Activated B cell treated with CpG ODN at 0.5 μM for 24 hours (primary cell): Measurements from ENCODE around the gene NEK6. TPM values are rescaled to one million over a fixed set of nuclear protein-coding genes. Genes with fewer than 3 reads are reported as not detected.
"Not testable (repeated sequence)": the region's sequence is repeated elsewhere in the genome, so short reads cannot be mapped to it uniquely, and the experiment has no call there.

Source experiments
- ATAC-seq: fragments of 200-7000 bp; cut with Tn5 transposase; one replicate; pipeline ENCODE4 v1.10.0; 2021; ENCODE audit warnings: low read depth, mild to moderate bottlenecking, moderate library complexity
- CTCF ChIA-PET: fragments of 350-600 bp; sonication (Branson Sonifier 250); formaldehyde crosslinking; loops from one replicate; lab custom pipeline; 2021; ENCODE audit warnings: antibody characterized with exemption; lab: Charles Lee
- POLR2A ChIA-PET: fragments of 350-600 bp; sonication (Branson Sonifier 250); formaldehyde crosslinking; loops from one replicate; lab custom pipeline; 2021; ENCODE audit warnings: antibody characterized with exemption; lab: Charles Lee
- DNase-seq: peaks from one replicate; pipeline ENCODE4 v3.0.0; 2022
- H3K27ac Mint-ChIP-seq: one replicate; pipeline ENCODE4 v1.8.0; 2020; ENCODE audit warnings: mixed read lengths
- H3K27me3 Mint-ChIP-seq: one replicate; pipeline ENCODE4 v1.8.0; 2021; ENCODE audit warnings: mixed read lengths
- H3K36me3 Mint-ChIP-seq: one replicate; pipeline ENCODE4 v1.8.0; 2021; ENCODE audit warnings: low read depth, mixed read lengths
- H3K4me1 Mint-ChIP-seq: one replicate; pipeline ENCODE4 v1.8.0; 2021; ENCODE audit warnings: mixed read lengths
- H3K4me3 Mint-ChIP-seq: one replicate; pipeline ENCODE4 v1.8.0; 2020; ENCODE audit warnings: mild to moderate bottlenecking, mixed read lengths
- H3K9me3 Mint-ChIP-seq: one replicate; pipeline ENCODE4 v1.8.0; 2020; ENCODE audit warnings: mixed read lengths
- intact Hi-C: fragments of 100-400 bp; cut with micrococcal nuclease; formaldehyde crosslinking; loops from one replicate; pipeline ENCODE4 v1.15.1; 2024
- total RNA-seq: library from RNA; stranded (reverse); gene quantifications from 2 replicates; pipeline ENCODE4 v1.2.3, GENCODE V29; 2022
- TF ChIP-seq, protein P1 (sequence below): fragments of 200-600 bp; IDR thresholded peaks from one replicate; pipeline ENCODE4 v1.8.0; 2022; ENCODE audit warnings: antibody characterized with exemption, mild to moderate bottlenecking

The NEK6 gene
- total RNA-seq, 1 donor from 2014 or later, result 110 TPM

DNA sequence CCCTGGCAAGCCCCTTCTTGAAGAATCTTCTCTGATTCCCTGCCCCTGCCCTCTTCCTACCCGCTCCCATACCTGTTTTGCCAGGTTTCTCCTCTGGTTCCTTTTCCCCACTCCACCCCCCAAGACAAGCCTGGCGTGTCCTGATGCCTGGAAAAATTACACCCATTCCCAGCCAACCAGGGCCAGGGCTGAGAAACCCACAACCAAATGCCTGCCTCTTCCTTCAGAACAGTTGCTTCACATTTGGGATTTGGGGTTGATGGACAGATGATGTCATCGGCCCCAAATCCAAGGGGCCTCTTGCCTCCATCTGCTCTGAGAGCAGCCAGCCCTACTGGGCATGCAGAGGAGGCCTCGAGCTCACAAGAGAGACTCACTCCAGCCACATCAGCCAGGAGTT, 8.8 kb upstream of the NEK6 start:
- H3K4me1 Mint-ChIP-seq, result peaks cover 10% of the 10 kb centered on the region
- H3K27ac Mint-ChIP-seq, result no peak overlapping the region
- no peaks in the 10 kb centered on the region for H3K36me3 Mint-ChIP-seq
- no peaks in the 10 kb centered on the region for H3K27me3 Mint-ChIP-seq
- no peaks in the 10 kb centered on the region for H3K9me3 Mint-ChIP-seq
- TF ChIP-seq, protein P1, sequence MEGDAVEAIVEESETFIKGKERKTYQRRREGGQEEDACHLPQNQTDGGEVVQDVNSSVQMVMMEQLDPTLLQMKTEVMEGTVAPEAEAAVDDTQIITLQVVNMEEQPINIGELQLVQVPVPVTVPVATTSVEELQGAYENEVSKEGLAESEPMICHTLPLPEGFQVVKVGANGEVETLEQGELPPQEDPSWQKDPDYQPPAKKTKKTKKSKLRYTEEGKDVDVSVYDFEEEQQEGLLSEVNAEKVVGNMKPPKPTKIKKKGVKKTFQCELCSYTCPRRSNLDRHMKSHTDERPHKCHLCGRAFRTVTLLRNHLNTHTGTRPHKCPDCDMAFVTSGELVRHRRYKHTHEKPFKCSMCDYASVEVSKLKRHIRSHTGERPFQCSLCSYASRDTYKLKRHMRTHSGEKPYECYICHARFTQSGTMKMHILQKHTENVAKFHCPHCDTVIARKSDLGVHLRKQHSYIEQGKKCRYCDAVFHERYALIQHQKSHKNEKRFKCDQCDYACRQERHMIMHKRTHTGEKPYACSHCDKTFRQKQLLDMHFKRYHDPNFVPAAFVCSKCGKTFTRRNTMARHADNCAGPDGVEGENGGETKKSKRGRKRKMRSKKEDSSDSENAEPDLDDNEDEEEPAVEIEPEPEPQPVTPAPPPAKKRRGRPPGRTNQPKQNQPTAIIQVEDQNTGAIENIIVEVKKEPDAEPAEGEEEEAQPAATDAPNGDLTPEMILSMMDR, result no peak
- H3K4me3 Mint-ChIP-seq, result no peak overlapping the region
- ChIA-PET POLR2A (no interaction called here), CTCF (no interaction called here)
- no peak for DNase-seq
- intact Hi-C loops, result no loop called here
- no peak for ATAC-seq

DNA sequence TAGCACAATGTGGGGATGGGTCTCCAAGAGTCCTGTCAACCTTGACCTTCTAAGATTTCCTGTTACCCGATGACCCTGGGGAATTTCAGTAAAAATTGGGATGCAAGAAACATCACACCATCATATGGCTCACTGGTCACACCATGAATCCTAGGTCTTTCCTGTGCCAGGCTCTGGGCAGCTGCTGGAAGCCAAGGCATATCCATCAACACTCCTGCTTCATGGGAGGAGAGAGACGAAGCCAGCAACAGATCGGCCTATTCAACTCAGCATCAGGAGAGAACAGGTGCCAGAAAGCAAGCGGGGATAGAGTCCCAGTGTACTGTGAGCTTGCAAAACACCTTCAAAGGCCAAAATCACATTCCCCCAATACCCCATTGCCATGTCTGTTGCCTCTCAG, 6.5 kb upstream of the NEK6 start:
- no peak overlapping the region for H3K4me3 Mint-ChIP-seq
- ATAC-seq, result no peak

DNA sequence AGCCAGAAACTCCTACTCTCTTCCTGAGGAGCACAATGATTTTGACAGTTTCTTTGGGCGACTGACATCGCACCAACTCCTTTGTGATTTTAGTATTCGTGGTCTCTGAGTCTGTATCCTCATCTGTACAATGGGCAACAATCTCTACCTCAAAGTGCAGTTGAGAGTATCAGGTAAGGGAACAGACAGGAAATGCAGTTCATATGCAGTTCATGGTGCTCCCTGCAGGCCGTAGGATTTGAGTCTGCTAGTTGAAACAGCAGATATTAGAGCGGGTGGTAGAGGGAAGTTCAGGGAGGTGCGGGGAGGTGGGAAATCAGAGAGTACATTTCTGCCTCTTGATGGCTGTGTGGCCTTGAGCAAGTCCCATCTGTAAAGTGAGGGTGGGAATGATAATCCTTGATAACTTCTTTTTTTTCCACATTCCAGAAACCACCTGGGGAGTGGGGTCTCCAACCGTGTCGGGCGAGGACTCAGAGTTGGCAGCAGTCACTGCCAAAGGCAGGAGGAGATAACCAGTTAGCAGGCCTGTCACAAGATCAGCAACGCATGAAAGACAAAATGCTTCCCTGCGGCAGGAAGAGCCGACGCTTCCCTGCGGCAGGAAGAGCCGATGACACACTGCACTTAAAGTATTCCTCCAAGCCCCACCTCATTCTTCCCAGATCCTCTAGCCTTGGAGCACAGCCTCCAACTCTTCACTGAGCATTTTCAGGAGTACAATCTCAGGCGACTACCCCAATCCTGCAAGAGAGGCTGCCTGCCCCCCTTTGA, 6.0 kb upstream of the NEK6 start:
- ATAC-seq (no peak), DNase-seq (no peak)
- ChIA-PET CTCF (no interaction called here), POLR2A (no interaction called here)
- no peaks in the 10 kb centered on the region for H3K27me3 Mint-ChIP-seq
- TF ChIP-seq, protein P1, result no peak
- H3K36me3 Mint-ChIP-seq, result no peaks in the 10 kb centered on the region
- H3K4me1 Mint-ChIP-seq, result peaks cover 32% of the 10 kb centered on the region
- no peak overlapping the region for H3K4me3 Mint-ChIP-seq
- no peak overlapping the region for H3K27ac Mint-ChIP-seq
- H3K9me3 Mint-ChIP-seq, result no peaks in the 10 kb centered on the region
- intact Hi-C loops, result no loop called here

More for the DNA sequence above, 6.5 kb upstream of the NEK6 start:
- no peak overlapping the region for H3K27ac Mint-ChIP-seq
- TF ChIP-seq, protein P1, result no peak
- DNase-seq, result no peak
- peaks cover 26% of the 10 kb centered on the region for H3K4me1 Mint-ChIP-seq
- CTCF ChIA-PET, result no interaction called here
- POLR2A ChIA-PET, result interaction anchor here (0.6 kb wide), 1 partner anchor 13 kb away, joined by 7 read pairs; no protein-coding TSS in a partner anchor
- intact Hi-C loops, result no loop called here
- no peaks in the 10 kb centered on the region for H3K36me3 Mint-ChIP-seq
- H3K9me3 Mint-ChIP-seq, result no peaks in the 10 kb centered on the region
- H3K27me3 Mint-ChIP-seq, result no peaks in the 10 kb centered on the region

DNA sequence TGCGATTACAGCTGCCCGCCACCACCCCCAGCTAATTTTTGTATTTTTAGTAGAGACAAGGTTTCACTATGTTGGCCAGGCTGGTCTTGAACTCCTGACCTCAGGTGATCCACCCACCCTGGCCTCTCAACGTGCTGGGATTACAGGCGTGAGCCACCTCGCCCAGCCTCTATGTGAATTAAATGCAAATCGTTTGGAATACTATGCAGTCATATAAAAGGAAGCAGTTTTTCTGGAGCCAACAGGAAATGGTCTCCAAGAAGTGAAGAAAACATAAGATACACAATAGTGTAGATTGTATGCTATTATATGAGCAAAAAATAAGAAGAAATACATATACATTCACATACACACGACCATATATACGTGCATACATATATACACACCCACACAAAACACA, 4.9 kb upstream of the NEK6 start:
- H3K9me3 Mint-ChIP-seq, H3K27me3 Mint-ChIP-seq, H3K36me3 Mint-ChIP-seq, ATAC-seq, DNase-seq, POLR2A ChIA-PET, H3K27ac Mint-ChIP-seq, intact Hi-C loops, H3K4me3 Mint-ChIP-seq: not testable (repeated sequence)
- H3K4me1 Mint-ChIP-seq, result peaks cover 40% of the 10 kb centered on the region
- CTCF ChIA-PET, result interaction anchor here (0.9 kb wide), 1 partner anchor 126 kb away, joined by 3 read pairs; no protein-coding TSS in a partner anchor

DNA sequence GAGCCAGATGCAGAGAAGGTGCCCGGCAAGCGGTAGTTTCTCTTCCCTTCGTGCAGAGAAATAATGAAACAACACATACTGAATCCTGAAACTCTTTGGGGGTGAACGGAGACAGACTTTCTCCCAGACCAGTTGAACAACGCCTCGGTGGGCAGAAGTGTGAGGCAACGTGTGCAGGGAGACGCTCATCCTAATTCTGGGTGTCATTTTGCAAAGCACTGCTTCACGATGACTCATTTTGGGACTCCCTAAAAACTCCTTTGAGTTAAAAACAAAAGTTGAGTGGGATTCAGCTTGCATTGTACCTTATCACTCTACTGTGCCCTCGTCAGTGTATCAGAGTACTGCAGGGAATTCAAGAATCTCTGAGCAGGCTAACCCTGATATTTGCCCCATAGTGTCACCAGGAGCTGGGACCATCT, 3.5 kb upstream of the NEK6 start:
- Mint-ChIP-seq H3K9me3 (no peaks in the 10 kb centered on the region), H3K4me3 (peak overlapping the region; percentile 58), H3K4me1 (peaks cover 50% of the 10 kb centered on the region), H3K27ac (peak overlapping the region; percentile 79), H3K27me3 (no peaks in the 10 kb centered on the region), H3K36me3 (peaks cover 13% of the 10 kb centered on the region)
- TF ChIP-seq, protein P1, result no peak
- ChIA-PET CTCF (interaction anchor here (0.6 to 1.0 kb wide), 2 partner anchors 38 to 127 kb away, joined by 3 to 4 read pairs; no protein-coding TSS in a partner anchor), POLR2A (interaction anchor here (0.6 to 1.5 kb wide), 3 partner anchors 11 to 44 kb away, joined by 3 to 4 read pairs (median 4); no protein-coding TSS in a partner anchor)
- peak; percentile 39 for ATAC-seq
- DNase-seq, result no peak
- intact Hi-C loops, result loop anchor here (1.0 to 2.0 kb wide), 3 partner anchors 15 to 52 kb away; no protein-coding TSS in a partner anchor
